GM20431 (cell line): ENCODE data around the gene EPS15.
"Not testable (repeated sequence)": the region's sequence is repeated elsewhere in the genome, so short reads cannot be mapped to it uniquely, and the experiment has no call there.

Source experiments
- in situ Hi-C: fragments of 300-500 bp; cut with MseI, MboI; formaldehyde crosslinking; loops from one replicate; pipeline ENCODE4 v1.15.0; 2020; ENCODE audit warnings: low sequenced_read_pairs; ENCODE audit not compliant: unreplicated experiment

The EPS15 gene

GRCh38 chr1:51409755-51410541 is 109.1 kb downstream of the EPS15 start:
- in situ Hi-C loops = not testable (repeated sequence)

DNA sequence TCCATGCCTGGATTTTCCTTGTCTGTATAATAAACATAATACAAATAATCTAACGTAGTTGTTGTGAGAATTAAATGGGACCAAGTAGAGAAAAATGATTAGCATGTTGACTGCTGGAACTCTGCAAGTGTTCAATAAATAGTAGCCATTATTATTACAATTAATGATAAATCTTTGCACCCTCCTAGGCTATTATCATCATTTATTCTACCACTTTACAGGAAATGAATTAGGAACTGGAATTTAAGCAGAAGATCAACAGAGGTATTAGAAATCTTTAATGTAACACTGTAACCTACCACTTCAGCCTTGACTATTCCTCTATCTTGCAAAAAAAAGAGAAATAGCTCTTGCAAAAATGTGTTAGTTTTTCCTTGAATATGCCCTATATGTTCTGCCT is 126.8 kb downstream of the EPS15 start:
- in situ Hi-C loops = no loop called here

GRCh38 chr1:51390641-51391040 is 128.4 kb downstream of the EPS15 start:
- in situ Hi-C loops = not testable (repeated sequence)

GRCh38 chr1:51387288-51387687 is 131.8 kb downstream of the EPS15 start:
- in situ Hi-C loops = not testable (repeated sequence)

DNA sequence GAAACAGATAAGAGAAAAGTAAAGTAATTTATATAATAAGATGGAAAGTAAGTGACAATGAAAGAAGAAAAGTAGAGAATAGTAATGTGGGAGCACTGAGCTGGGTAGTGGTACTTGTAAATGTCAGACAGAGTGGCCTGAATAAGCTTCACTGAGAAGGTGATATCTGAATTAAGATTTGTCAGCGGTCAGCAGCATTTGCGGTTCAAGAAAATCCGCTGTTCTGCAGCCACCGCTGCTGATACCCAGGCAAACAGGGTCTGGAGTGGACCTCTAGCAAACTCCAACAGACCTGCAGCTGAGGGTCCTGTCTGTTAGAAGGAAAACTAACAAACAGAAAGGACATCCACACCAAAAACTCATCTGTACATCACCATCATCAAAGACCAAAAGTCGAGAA is 132.8 kb downstream of the EPS15 start:
- in situ Hi-C loops = not testable (repeated sequence)

DNA sequence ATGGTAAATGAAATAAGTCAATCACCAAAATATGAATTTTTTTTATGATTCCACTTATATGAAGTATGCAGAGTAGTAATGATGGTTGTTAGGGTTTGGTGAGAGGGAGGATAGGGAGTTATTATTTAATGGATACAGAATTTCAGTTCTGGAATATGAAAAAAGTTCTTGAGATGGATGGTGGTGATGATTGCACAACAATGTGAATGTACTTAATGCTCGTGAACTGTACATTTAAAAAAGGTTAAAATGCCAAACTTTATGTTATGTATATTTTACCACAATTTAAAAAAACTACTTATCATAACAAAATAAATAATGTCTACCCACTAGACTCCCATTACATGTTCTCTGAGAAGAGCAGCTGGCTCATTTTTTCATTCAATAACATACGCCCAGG is 133.3 kb downstream of the EPS15 start:
- in situ Hi-C loops = no loop called here

DNA sequence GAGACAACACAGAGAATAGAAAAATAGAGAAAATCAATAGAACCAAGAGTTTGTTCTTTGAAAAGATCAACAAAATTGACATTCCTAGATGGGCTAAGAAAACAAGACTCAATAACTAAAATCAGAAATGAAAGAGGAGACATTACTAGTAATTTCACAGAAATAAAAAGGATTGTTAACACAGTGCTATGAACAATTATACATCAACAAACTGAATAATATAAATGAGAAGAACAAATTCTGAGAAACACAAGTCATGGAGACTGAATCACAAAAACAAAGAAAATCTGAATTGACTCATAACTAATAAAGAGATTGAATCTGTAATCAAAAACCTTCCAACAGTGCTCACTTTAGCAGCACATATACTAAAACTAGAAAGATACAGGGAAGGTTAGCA is 137.1 kb downstream of the EPS15 start:
- in situ Hi-C loops = no loop called here

DNA sequence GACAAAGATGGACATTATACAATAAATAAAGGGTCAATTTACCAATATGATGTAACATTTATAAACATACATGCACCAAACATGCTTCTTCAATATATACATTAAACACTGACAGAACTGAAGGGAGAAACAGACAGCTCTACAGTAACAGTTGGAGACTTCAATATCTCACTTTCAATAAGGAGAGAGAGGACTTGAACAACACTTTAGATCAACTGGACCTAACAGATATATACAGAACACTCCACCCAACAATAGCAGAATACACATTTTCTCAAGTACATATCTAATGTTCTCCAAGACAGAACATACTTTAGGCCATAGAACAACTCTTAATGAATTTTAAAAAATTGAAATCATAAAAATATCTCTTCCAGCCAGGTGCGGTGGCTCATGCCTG is 138.1 kb downstream of the EPS15 start:
- in situ Hi-C loops = no loop called here

- in situ Hi-C loops = no loop called here
These were observed 140.2 kb downstream of the EPS15 start for GRCh38 chr1:51378871-51379270.

DNA sequence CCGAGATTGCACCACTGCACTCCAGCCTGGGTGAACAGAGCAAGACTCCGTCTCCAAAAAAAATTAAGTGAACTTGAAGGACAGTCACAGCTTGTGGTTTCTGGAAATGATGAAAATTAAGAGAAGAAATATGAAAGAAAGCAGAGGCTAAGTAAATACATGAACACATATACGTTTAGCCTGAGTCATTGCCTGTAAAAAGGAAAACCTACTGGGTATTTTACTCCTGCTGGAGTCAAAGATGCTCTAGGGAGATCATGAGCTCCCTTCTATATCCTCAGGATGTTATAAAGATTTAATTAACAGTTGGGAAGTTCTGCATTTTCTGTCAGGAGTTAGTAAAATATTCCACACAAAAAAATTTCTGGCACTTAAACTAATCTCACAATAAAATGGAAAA is 145.2 kb downstream of the EPS15 start:
- in situ Hi-C loops = no loop called here

DNA sequence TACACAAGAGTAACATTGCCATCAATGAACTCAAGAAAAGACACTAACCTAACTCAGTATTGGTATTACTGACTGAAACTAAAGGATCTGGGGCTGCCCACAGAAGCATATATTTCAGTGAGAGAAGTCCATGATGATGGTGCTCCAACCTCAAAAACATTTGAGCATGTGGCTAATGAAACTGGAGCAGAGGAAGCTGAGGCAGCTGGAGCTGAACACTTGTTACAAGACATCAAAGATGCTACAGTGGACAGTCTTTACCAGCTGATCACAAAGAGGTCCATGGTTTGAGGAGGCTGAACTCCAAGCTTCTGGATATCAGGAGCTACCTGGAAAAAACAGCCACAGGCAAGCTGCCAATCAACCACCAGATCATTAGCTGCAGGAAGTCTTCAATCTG is 146.5 kb downstream of the EPS15 start:
- in situ Hi-C loops = no loop called here

DNA sequence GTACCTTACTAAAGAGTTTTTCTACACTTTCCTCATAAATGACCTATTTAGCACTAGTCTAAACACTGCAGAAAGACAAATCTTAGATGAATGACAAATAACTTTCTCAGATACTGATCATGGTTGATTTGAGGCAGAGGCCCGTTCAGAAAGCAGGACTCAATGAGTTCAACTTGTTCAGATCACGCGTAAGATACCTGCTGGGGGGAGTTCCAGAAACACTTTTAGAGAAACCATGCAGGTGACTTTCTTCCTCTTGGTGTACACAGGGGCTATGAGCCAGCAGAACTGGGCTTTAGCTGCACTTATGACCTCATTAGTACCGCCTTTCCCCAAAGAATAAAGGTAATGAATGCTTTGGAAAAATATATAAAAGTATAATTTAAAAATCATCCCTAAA is 149.9 kb downstream of the EPS15 start:
- in situ Hi-C loops = no loop called here

DNA sequence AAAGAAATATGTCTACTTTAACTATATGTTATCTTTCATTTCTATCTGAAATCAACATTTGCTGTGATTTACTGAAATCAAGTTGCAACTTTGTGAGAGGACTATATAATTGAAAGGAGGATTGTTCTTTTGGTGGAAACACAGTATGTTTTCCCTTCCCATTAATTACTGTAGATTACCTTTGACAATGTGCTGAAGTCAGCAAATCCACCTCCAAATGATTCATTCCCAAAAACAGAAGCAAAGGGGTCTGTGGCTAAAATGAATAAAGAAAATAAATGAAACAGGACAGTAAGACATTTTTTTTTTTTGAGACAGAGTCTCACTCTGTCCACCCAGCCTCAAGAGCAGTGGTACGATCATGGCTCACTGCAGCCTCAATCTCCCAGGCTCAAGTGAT is 153.3 kb downstream of the EPS15 start:
- in situ Hi-C loops = no loop called here

GRCh38 chr1:51359879-51360278 is 159.2 kb downstream of the EPS15 start:
- in situ Hi-C loops = no loop called here

- in situ Hi-C loops = no loop called here
These were observed 163.7 kb downstream of the EPS15 start for GRCh38 chr1:51355382-51355781.

- in situ Hi-C loops = no loop called here
These were observed 164.7 kb downstream of the EPS15 start for GRCh38 chr1:51354416-51354815.

DNA sequence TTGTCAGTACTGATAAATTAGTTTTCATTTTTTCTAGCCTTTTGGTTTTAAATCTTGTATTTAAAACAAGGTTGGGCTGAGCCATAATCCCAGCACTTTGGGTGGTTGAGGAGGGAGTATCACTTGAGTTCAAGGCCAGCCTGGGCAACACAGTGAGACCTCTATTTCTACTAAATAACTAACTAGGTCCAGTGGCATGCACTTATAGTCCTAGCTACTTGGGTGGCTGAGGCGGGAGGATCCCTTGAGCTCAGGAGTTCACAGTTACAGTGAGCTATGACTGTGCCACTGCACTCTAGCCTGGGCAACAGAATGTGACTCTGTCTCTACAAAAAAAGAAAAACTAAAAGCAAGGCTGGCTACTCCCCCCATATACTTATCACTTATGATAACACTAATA is 167.2 kb downstream of the EPS15 start:
- in situ Hi-C loops = no loop called here

DNA sequence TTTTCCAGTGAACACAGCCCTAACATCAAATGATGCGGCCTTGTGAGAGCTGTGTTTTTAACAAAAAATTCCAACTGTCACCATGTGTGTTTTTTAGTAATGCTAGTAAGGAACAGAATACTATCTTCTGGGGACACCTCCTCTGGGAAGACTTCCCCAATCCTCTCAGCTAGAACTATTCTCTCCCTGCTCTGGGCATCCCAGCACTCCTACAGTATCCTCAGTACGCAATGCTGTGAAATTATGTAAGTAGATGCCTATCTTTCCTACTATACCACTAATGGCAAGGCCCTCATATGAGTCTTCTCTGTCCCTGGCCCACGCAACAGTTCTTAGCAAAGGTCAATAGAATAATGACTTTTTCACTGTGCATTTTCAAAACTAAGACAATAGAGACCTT is 169.2 kb downstream of the EPS15 start:
- in situ Hi-C loops = no loop called here

GRCh38 chr1:51348147-51348527 is 170.9 kb downstream of the EPS15 start:
- in situ Hi-C loops = no loop called here

DNA sequence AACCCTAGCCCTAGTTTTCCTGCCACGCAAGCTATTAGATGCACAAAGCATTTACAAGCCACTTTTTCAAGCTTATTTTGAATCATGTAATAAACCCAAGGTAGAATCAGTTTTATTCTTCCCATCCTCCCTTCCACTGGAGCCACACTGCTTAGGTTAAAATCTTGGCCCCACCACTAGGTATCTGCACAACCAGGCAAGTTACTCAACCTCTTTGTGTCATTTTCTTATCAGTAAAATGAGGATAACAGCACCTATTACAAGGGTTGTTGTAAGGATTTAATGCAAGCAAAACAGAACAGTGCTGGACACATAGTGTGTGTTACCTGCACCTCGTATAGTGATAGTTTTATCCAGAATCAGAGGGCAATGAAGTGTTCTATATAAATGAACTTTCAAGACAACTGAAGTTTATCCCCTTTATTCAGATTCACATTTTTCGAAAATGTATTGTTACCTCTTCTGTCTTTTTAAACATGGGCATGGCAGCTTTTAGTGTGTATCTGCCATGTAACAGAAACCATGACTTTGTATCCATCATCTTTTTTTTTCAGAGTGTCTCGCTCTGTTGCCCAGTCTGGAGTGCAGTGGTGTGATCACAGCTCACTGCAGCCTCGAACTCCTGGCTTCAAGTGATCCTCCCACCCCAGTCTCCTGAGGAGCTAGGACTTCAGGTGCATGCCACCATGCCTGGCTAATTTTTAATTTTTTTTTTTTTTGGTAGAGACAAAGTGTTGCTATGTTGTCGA is 171.5 kb downstream of the EPS15 start:
- in situ Hi-C loops = no loop called here

DNA sequence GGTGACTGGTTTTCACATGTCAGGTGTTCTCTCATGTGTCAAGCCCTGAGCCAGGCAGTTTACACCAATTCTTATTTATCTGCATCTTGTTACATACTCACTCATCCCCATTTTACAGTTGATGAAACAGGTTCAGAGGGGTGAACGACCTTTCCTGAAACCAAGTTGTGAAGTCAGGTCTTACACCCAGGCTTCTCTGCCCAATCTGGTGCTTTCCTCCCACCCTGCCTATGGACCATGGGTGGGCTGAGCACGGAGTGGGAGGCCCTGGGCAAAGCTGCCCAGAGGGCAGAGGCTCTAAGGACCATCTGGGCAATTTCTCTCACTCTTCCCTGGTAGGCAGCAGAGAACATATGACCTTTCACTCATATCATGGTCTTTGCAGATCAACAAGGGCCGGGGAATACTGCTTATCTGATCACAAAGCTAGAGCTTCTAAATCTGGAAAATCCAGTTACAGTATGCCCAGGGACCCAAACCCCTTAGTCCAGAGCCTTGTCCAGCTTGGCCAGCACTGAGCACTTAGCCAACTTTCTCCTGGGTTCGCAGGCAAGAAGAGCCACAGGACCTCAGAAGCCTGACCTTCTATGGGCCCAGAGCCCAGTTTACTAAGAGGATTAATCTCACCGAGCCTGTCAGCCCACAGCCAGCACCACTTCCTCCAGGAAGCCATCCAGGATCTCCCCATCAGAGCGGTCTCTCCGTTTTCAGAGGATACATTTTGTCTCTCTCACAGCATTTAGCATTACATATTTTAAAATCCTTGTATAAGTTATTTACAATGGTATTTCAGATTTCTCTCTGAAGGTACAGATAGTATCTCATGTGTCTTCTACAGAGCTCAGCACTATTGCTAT is 172.8 kb downstream of the EPS15 start:
- in situ Hi-C loops = no loop called here
